ENCODE measurements around the gene HSF2BP. TPM values are rescaled to one million over a fixed set of nuclear protein-coding genes. Genes with fewer than 3 reads are reported as not detected.
"Not testable (repeated sequence)": the region's sequence is repeated elsewhere in the genome, so short reads cannot be mapped to it uniquely, and the experiment has no call there.

Gene HSF2BP
- total RNA-seq, 1 donor = under 0.01 TPM

GRCh38 chr21:43688906-43689305 is 29.6 kb upstream of the HSF2BP start:
- no peak for DNase-seq (ENCODE audit: low read depth in 2 of 3, low spot score in 2 of 3)

GRCh38 chr21:43687566-43688399 is 28.5 kb upstream of the HSF2BP start:
- DNase-seq (ENCODE audit: low read depth in 2 of 3, low spot score in 2 of 3) = no peak

DNA sequence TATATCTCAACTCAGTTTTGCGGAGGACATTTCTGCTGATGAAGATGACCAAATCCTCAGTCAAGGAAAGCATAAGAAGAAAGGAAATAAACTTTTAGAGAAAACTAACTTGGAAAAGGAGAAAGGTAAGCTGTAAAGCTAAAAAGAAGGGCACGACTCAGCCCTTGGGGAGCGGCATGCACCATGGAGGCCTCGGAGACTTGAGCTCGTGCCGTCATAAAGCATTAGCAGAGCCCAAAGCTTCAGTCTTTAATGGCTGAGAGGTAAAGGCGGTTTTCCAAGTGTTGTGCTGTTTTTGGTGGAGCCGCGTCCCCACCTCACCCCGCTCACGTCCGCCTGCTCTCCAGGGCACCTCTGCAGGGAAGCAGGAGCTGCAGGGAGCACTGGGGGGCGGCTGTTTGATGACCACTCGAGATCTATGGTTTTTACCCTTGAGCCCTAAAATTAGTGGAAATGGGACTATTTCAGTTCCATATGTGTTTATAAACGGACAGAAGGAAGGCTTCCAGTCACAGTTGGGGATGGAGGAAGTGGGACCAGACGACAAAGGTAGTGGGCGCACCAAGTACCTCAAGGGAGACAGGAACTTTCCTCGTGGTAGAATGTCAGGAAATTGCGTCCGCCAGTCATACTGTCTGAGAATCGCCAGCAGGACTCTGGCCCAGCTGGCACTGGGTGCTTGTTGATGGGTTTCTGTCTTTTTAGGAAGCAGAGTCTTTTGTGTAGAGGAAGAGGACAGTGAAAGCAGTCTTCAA is 27.7 kb upstream of the HSF2BP start:
- no peak for DNase-seq (ENCODE audit: low read depth in 2 of 3, low spot score in 2 of 3)

- no peak for DNase-seq (ENCODE audit: low read depth in 2 of 3, low spot score in 2 of 3)
These were observed 25.1 kb upstream of the HSF2BP start for GRCh38 chr21:43684424-43684823.

GRCh38 chr21:43681650-43682049 is 22.4 kb upstream of the HSF2BP start:
- DNase-seq (ENCODE audit: low read depth in 2 of 3, low spot score in 2 of 3) = no peak

GRCh38 chr21:43680421-43680820 is 21.1 kb upstream of the HSF2BP start:
- not testable (repeated sequence) for DNase-seq (ENCODE audit: low read depth in 2 of 3, low spot score in 2 of 3)

DNA sequence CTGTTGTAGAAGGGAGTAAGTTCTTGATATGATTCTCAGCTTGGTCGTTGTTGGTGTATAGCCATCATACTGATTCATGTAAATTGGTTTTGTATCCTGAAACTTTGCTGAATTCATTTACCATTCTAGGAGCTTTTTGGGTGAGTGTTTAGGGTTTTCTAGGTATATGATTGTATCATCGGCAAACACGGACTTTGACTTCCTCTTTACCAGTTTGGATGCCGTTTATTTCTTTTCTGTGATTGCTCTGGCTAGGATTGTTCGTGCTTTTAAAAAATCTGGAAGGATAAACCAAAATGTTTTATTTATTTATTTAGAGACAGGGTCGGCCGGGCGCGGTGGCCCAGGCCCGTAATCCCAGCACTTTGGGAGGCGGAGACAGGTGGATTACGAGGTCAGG is 20.7 kb upstream of the HSF2BP start:
- DNase-seq (ENCODE audit: low read depth in 2 of 3, low spot score in 2 of 3) = no peak

DNA sequence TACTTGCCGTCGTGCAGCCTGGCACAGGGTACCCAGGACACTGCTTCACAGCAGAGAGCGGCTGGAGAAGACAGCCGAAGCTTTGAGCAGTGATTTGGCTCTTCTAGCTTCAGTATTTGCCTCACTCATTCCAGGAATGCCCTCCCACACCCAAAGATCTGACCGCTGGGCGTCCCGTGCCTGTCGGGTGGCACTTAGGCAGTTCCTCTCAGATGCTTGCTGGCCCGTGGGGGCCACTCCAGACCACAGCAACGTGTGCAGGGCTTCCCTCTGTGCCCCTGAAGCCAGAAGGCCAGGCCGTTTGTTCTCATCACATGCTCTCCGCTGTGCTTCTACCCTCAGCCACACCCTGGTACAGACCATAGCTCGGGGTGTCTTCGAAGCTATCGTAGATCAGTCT is 17.1 kb upstream of the HSF2BP start:
- no peak for DNase-seq (ENCODE audit: low read depth in 2 of 3, low spot score in 2 of 3)

- DNase-seq (ENCODE audit: low read depth in 2 of 3, low spot score in 2 of 3) = no peak
These were observed 16.6 kb upstream of the HSF2BP start for GRCh38 chr21:43675871-43676270.

GRCh38 chr21:43669828-43670605 is 10.7 kb upstream of the HSF2BP start:
- DNase-seq (ENCODE audit: low read depth in 2 of 3, low spot score in 2 of 3) = no peak

DNA sequence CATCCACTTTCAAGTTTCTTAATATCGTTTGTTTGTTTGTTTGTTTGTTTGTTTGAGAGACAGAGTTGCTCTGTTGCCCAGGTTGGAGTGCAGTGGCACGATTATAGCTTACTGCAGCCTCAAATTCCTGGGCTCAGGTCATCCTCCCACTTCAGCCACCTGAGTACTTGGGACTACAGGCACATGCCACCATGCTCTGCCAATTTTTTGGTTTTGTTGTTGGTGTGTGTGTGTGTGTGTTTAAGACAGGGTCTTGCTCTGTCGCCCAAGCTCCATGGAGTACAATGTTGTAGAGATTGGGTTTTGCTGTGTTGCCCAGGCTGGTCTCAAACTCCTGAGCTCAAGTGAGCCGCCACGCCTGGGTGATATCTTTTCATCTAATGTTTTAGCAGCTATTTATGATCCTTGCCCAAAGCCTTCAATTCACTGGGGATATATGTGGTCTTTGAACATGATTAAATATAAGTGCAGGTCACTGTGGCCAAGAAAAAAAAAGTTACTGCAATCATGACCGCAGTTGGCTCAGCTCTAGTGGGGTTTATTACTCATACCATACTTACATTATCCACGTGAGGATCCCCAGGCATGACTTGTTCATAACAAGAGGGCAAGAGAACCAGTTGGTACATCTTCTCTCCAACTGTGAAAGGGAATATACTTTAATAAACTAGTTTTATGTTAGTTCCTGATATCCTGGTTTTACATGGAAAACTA is 8.1 kb upstream of the HSF2BP start:
- no peak for DNase-seq (ENCODE audit: low read depth in 2 of 3, low spot score in 2 of 3)

DNA sequence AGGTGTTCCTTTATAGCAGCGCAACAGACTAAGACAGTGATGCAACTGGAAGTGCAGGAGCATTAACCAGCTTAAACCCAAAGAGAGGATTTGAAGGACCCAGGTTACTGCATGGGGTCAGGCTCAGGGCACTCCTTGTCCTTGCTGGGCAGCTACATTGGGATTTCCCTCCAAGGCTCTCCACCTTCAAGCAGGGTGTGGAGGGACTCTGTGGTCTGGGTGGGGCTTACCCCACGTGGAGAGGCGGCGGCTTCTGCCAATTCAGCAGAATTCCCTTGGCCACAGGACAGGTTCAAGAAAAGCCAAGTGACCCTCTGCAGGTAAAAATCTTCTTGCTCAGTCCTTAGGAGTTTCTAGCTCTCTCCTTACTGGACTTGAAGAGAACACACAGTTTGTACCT is 6.6 kb upstream of the HSF2BP start:
- no peak for DNase-seq (ENCODE audit: low read depth in 2 of 3, low spot score in 2 of 3)

DNA sequence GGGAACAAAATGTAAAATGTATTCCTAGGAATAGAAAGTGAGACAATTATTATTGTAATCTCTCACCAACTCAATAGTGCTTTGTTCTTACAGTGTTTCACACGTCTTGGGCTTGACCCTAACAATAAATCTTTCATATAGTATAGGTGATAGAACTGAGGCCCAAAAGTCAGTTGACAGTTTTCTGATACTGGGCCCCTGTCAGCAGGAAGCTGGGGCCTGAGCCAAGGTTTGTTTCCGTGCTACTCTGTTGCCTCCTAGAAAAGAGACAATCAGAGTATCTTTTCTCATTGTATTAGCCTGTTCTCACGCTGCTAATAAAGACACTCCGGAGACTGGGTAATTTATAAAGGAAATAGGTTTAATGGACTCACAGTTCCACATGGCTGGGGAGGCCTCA is 5.1 kb upstream of the HSF2BP start:
- no peak for DNase-seq (ENCODE audit: low read depth in 2 of 3, low spot score in 2 of 3)

GRCh38 chr21:43663033-43663432 is 3.7 kb upstream of the HSF2BP start:
- DNase-seq (ENCODE audit: low read depth in 2 of 3, low spot score in 2 of 3) = no peak

DNA sequence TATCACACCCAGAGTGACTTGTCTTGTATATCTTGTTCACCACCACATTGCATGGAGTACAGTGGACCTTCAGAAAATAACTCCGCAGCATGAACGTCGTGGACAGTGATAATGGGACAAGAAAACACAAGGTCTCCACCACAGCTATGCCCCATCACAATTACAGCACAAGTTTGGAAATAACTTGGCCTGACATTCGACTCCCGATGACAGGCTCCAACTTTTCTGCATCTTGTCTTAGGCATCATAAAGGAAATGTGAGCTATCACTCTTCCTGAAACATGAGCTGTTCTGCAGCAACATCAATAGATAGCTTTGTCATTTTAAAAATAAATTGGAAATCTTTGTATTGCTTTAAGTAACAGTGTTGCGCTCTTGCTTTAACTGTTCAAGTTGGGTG is 3.0 kb upstream of the HSF2BP start:
- DNase-seq (ENCODE audit: low read depth in 2 of 3, low spot score in 2 of 3) = no peak

DNA sequence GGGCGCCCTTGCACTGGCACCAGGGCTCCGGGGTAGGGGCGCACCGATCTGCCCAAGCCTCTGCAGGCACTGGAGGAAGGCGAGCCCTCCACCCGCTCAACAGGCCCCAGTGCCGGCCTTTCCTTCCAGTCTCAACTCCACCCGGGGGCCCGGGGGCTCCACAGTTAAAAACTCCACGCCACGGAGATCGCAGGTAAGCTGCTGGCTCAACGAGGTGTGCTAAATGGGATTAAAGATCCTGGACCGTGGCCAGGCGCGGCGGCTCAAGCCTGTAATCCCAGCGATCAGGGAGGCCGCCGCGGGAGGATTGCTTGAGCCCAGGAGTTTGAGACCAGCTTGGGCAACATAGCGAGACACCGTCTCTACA is 536 bp downstream of the HSF2BP start:
- no peak for DNase-seq (ENCODE audit: low read depth in 2 of 3, low spot score in 2 of 3)

DNA sequence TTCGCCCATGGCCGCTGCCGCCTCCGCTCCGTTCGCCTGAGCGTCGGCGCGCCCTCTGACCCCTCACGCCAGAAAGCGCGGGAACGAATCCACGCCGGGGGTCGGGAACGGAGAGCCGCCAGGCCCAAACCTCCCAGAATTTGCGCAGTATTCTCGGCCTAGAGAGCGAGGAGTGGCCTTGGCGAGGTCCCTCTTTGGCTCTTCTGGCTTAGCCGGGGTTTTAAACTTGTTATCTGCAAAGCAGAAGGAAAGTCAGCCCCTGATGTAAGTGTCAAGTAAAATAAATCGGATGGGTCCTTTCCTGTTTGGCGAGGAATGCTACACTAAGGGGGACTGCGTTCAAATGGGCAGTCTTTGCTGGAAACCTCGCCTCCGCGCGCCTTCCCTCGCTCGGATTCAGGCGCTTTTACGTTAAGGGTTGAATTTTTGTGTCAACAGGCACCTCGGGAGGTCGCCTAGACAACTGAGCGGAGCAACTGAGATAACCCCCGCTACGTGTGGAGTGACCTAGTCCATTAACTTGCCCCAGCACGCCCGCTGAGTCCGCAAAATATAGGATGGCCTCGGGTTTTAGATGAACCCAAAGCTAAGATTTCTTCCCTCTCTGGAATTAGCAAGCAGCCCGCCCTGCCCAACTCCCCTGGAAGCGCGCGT is 1.1 kb downstream of the HSF2BP start:
- no peak for DNase-seq (ENCODE audit: low read depth in 2 of 3, low spot score in 2 of 3)

DNA sequence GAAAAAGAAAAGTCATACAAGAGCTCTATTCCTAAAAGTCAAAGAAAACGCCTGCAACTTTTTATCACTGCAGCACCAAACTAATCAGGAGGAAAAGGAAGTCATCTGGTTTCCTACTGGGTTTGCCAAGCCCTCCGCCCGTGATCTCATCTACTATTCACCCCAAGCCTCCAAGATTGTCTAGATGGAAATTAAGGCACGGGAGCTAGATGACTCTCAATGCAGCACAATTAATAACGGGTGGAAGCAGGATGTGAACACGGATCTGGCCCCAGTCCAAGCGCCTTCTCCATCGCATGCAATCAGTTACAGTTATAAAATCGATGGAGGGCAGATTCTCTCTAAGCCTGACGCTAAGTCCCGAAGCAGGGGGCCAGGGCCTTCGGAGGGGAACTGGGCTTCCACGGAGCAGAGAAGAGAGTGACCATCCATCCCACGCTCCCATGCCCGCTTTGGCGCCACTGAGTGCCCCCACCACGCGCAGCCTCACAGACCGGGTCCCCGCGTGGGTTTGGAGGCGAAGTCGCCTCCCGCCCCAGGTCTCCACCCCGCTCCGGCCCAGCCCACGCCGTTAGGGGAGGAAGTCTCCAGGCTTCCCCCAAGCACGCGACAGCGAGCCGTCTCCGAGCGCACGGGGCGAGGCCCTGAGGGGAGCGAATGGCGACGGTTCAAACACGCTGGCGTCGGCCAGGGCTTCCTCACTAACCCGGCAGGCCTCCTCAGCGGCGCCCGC is 1.8 kb downstream of the HSF2BP start:
- peak in 2 of 3 donors; percentile 67 to 73 for DNase-seq (ENCODE audit: low read depth in 2 of 3, low spot score in 2 of 3)

- no peak for DNase-seq (ENCODE audit: low read depth in 2 of 3, low spot score in 2 of 3)
These were observed 4.3 kb downstream of the HSF2BP start for GRCh38 chr21:43654806-43655489.

All from hematopoietic multipotent progenitor cell (in vitro differentiated cells).